ENCODE results near the gene PER3.

- TF ChIP-seq CTCF (IDR thresholded peaks at IDR 0.05) (no peak), POLR2A (IDR thresholded peaks at IDR 0.05) (no peak)
Measured at GRCh38 chr1:7789828-7790227, 5.7 kb downstream of the PER3 start.
